OCI-LY3 (cell line): ENCODE results near the gene RAP2A.

Experiments
- EZH2phosphoT487 ChIP-seq: fragments of 200-600 bp; shearing (Covaris generic); IDR thresholded peaks from 2 replicates; pipeline ENCODE4 v1.6.1; 2018; ENCODE audit warnings: antibody characterized with exemption, mixed run types, low read depth
- TF ChIP-seq, protein P1 (sequence below): fragments of 200-600, 300-600 bp; sonication (generic); IDR thresholded peaks from 2 replicates; pipeline ENCODE4 v1.5.1; 2014; ENCODE audit warnings: antibody characterized with exemption, low read length, low read depth

DNA sequence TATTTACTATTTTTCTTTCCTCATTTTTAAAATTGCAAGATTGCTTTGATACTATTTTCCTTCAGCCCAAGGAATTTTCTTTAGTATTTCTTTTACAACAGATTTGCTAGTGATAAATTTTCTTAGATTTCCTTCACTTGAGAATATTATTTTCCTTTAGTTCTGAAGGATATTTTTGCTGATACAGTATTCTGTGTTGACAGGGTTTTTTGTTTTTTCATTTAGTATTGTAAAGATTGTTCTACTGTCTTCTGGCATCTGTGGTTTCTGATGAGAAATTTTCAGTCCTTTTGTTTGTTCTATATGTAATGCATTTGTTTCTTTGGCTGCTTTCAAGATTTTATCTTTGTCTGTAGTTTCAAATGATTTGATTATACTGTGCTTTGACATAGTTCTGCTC lies 20.7 kb downstream of the RAP2A start:
- TF ChIP-seq, protein P1, sequence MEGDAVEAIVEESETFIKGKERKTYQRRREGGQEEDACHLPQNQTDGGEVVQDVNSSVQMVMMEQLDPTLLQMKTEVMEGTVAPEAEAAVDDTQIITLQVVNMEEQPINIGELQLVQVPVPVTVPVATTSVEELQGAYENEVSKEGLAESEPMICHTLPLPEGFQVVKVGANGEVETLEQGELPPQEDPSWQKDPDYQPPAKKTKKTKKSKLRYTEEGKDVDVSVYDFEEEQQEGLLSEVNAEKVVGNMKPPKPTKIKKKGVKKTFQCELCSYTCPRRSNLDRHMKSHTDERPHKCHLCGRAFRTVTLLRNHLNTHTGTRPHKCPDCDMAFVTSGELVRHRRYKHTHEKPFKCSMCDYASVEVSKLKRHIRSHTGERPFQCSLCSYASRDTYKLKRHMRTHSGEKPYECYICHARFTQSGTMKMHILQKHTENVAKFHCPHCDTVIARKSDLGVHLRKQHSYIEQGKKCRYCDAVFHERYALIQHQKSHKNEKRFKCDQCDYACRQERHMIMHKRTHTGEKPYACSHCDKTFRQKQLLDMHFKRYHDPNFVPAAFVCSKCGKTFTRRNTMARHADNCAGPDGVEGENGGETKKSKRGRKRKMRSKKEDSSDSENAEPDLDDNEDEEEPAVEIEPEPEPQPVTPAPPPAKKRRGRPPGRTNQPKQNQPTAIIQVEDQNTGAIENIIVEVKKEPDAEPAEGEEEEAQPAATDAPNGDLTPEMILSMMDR, result no peak
- TF ChIP-seq EZH2phosphoT487, result no peak
